ENCODE data around the gene AK1. TPM values are rescaled to one million over a fixed set of nuclear protein-coding genes. Genes with fewer than 3 reads are reported as not detected.

Gene AK1
- total RNA-seq, 1 donor from 2014 or later, result 64.5 TPM

- intact Hi-C loops (cut with DNase I), result no loop called here
- Histone ChIP-seq H3K4me1 (peaks cover 8 to 41% of the 10 kb centered on the region in 2 donors), H3K27me3 (no peaks in the 10 kb centered on the region), H3K4me3 (peak overlapping the region; percentile 50 to 77), H3K9me3 (peaks cover 6 to 10% of the 10 kb centered on the region in 2 donors), H3K36me3 (peaks cover 6 to 21% of the 10 kb centered on the region in 2 donors), H3K27ac (peak overlapping the region; percentile 96 to 97)
- no peak for TF ChIP-seq CTCF (IDR thresholded peaks at IDR 0.05)
- DNase-seq (ENCODE audit: low spot score in 2 of 2), result no peak
Measured at GRCh38 chr9:127853312-127854183, 23.9 kb downstream of the AK1 start.

- Histone ChIP-seq H3K9me3 (peaks cover 6 to 10% of the 10 kb centered on the region in 2 donors), H3K27ac (peak overlapping the region; percentile 96 to 97), H3K36me3 (peaks cover 6 to 28% of the 10 kb centered on the region in 2 donors), H3K27me3 (no peaks in the 10 kb centered on the region), H3K4me3 (peak overlapping the region; percentile 50 to 77), H3K4me1 (peaks cover 5 to 36% of the 10 kb centered on the region in 2 donors)
- intact Hi-C loops (cut with DNase I), result no loop called here
- no peak for TF ChIP-seq CTCF (IDR thresholded peaks at IDR 0.05)
- DNase-seq (ENCODE audit: low spot score in 2 of 2), result no peak
Measured at GRCh38 chr9:127852829-127853228, 24.6 kb downstream of the AK1 start.

- TF ChIP-seq CTCF (IDR thresholded peaks at IDR 0.05), result no peak
- Histone ChIP-seq H3K36me3 (peaks cover 6 to 30% of the 10 kb centered on the region in 2 donors), H3K27ac (peak overlapping the region; percentile 96 to 97), H3K4me3 (peak overlapping the region in 1 of 2 donors; percentile 77), H3K4me1 (peaks cover 11 to 51% of the 10 kb centered on the region in 2 donors), H3K27me3 (no peaks in the 10 kb centered on the region), H3K9me3 (peaks cover 6 to 10% of the 10 kb centered on the region in 2 donors)
- intact Hi-C loops (cut with DNase I), result no loop called here
- DNase-seq (ENCODE audit: low spot score in 2 of 2), result no peak
Measured at GRCh38 chr9:127850286-127850830, 27.1 kb downstream of the AK1 start.

GRCh38 chr9:127848756-127849504 is 28.5 kb downstream of the AK1 start:
- Histone ChIP-seq H3K27ac (peak overlapping the region; percentile 96 to 98), H3K4me3 (no peak overlapping the region), H3K9me3 (peaks cover 6 to 10% of the 10 kb centered on the region in 2 donors), H3K4me1 (peaks cover 13 to 59% of the 10 kb centered on the region in 2 donors), H3K27me3 (no peaks in the 10 kb centered on the region), H3K36me3 (peaks cover 6 to 30% of the 10 kb centered on the region in 2 donors)
- DNase-seq (ENCODE audit: low spot score in 2 of 2), result no peak
- intact Hi-C loops (cut with DNase I), result loop anchor here (5.0 kb wide), 1 partner anchor 662 kb away; no protein-coding TSS in a partner anchor
- no peak for TF ChIP-seq CTCF (IDR thresholded peaks at IDR 0.05)
